HepG2 (cell line): Measurements from ENCODE around the gene TMEM80. TPM values are rescaled to one million over a fixed set of nuclear protein-coding genes. Genes with fewer than 3 reads are reported as not detected.

Source experiments
- AGO2 ChIP-seq: fragments of 200-400 bp; formaldehyde crosslinking; optimal IDR thresholded peaks from 2 replicates; pipeline ENCODE3; 2017; ENCODE audit warnings: mild to moderate bottlenecking, low read depth, low read length, moderate library complexity
- CREM ChIP-seq, 2 experiments: sonication (generic) in 1 of 2; formaldehyde crosslinking in 1 of 2; IDR thresholded peaks; 2 replicates each; pipeline versions ENCODE4 v1.4.0 to v1.6.1; 2016 to 2020; ENCODE audit warnings: antibody characterized with exemption in 1 of 2, mild to moderate bottlenecking in 1 of 2, missing genetic modification reagents in 1 of 2
- FLYWCH1 ChIP-seq: sonication (generic); formaldehyde crosslinking; IDR thresholded peaks from 2 replicates; pipeline ENCODE4 v1.8.1; 2023; ENCODE audit warnings: mild to moderate bottlenecking, missing genetic modification reagents
- HNRNPL ChIP-seq: fragments of 200-400 bp; formaldehyde crosslinking; IDR thresholded peaks from 2 replicates; pipeline ENCODE4 v1.6.1; 2017; ENCODE audit warnings: mild to moderate bottlenecking, low read depth, low read length
- HNRNPUL1 ChIP-seq: fragments of 200-400 bp; formaldehyde crosslinking; IDR thresholded peaks from 2 replicates; pipeline ENCODE4 v1.6.1; 2017; ENCODE audit warnings: low read depth, mild to moderate bottlenecking, low read length, moderate library complexity
- JUN ChIP-seq: sonication (generic); formaldehyde crosslinking; IDR thresholded peaks from 2 replicates; pipeline ENCODE4 v1.4.0; 2020; ENCODE audit warnings: mild to moderate bottlenecking, missing genetic modification reagents
- NCOA2 ChIP-seq: sonication (generic); formaldehyde crosslinking; IDR thresholded peaks from 2 replicates; pipeline ENCODE4 v1.8.0; 2022; ENCODE audit warnings: inconsistent platforms
- POLR2AphosphoS5 ChIP-seq: IDR thresholded peaks from 2 replicates; pipeline ENCODE4 v1.6.1; 2012; ENCODE audit warnings: low read depth, low read length
- POLR2G ChIP-seq: fragments of 200-400 bp; formaldehyde crosslinking; IDR thresholded peaks from 2 replicates; pipeline ENCODE4 v1.6.1; 2018; ENCODE audit warnings: mild to moderate bottlenecking, low read depth, low read length, moderate library complexity
- RBFOX2 ChIP-seq: fragments of 200-400 bp; formaldehyde crosslinking; IDR thresholded peaks from 2 replicates; pipeline ENCODE4 v1.6.1; 2017; ENCODE audit warnings: low read depth, mild to moderate bottlenecking, low read length
- TARDBP ChIP-seq: sonication (generic); formaldehyde crosslinking; IDR thresholded peaks from 2 replicates; pipeline ENCODE4 v1.8.0; 2022; ENCODE audit warnings: mild to moderate bottlenecking, missing genetic modification reagents
- WIZ ChIP-seq: sonication (generic); formaldehyde crosslinking; IDR thresholded peaks from 2 replicates; pipeline ENCODE4 v1.5.1; 2020; ENCODE audit warnings: mild to moderate bottlenecking, missing genetic modification reagents
- ZBTB38 ChIP-seq: sonication (generic); formaldehyde crosslinking; IDR thresholded peaks from 2 replicates; pipeline ENCODE4 v1.5.1; 2020; ENCODE audit warnings: mild to moderate bottlenecking, missing genetic modification reagents
- ZC3H13 ChIP-seq: sonication (generic); formaldehyde crosslinking; IDR thresholded peaks from 2 replicates; pipeline ENCODE4 v1.8.1; 2023; ENCODE audit warnings: mild to moderate bottlenecking, missing genetic modification reagents, moderate library complexity
- ZFX ChIP-seq: sonication (generic); formaldehyde crosslinking; IDR thresholded peaks from 2 replicates; pipeline ENCODE4 v1.4.0; 2020; ENCODE audit warnings: mild to moderate bottlenecking, low read depth, missing genetic modification reagents, moderate library complexity
- ZFY ChIP-seq: sonication (generic); formaldehyde crosslinking; IDR thresholded peaks from 2 replicates; pipeline ENCODE4 v1.4.0; 2020; ENCODE audit warnings: missing genetic modification reagents
- ZIK1 ChIP-seq: sonication (generic); formaldehyde crosslinking; IDR thresholded peaks from 2 replicates; pipeline ENCODE4 v1.5.0; 2020; ENCODE audit warnings: mild to moderate bottlenecking, low read depth, missing genetic modification reagents, borderline replicate concordance
- ZKSCAN5 ChIP-seq: sonication (generic); formaldehyde crosslinking; IDR thresholded peaks from 2 replicates; pipeline ENCODE4 v1.5.1; 2020; ENCODE audit warnings: mild to moderate bottlenecking, missing genetic modification reagents
- ZNF34 ChIP-seq: sonication (generic); formaldehyde crosslinking; IDR thresholded peaks from 2 replicates; pipeline ENCODE4 v1.4.0; 2020; ENCODE audit warnings: mild to moderate bottlenecking, missing genetic modification reagents, borderline replicate concordance
- ZNF354B ChIP-seq: sonication (generic); formaldehyde crosslinking; IDR thresholded peaks from 2 replicates; pipeline ENCODE4 v1.8.0; 2022; ENCODE audit warnings: mild to moderate bottlenecking, missing genetic modification reagents
- ZNF777 ChIP-seq: sonication (generic); formaldehyde crosslinking; IDR thresholded peaks from 2 replicates; pipeline ENCODE4 v1.4.0; 2020; ENCODE audit warnings: missing genetic modification reagents
- polyA plus RNA-seq, 8 experiments: library from polyadenylated mRNA; depleted of rRNA in 3 of 8; stranded (reverse) in 7 of 8; unstranded in 1 of 8; fragments of >200 nt; fragmentation: Illumina TruSeq in 4 of 8; extraction: Trizol in 4 of 8; gene quantifications; 2 replicates each; pipeline versions ENCODE4 v1.2.1 to v1.2.3, GENCODE V29; 2011 to 2016; ENCODE audit warnings: low read depth in 4 of 8, missing spikeins in 1 of 8, mixed read lengths in 1 of 8; ENCODE audit not compliant: insufficient read depth in 1 of 8
- total RNA-seq, 5 experiments: library from RNA; depleted of rRNA; stranded (reverse); fragments of >200 nt; fragmentation: Illumina TruSeq; extraction: Trizol; gene quantifications; 2 replicates each; pipeline ENCODE4 v1.2.3, GENCODE V29; 2016; ENCODE audit warnings: low read depth in 1 of 5
- TF ChIP-seq, protein P1 (sequence below): sonication (generic); formaldehyde crosslinking; IDR thresholded peaks from 2 replicates; pipeline ENCODE4 v1.4.0; 2020; ENCODE audit warnings: missing genetic modification reagents
- TF ChIP-seq, protein P2 (sequence below), 2 experiments: sonication (generic) in 1 of 2; formaldehyde crosslinking in 1 of 2; IDR thresholded peaks; 2 replicates each; pipeline versions ENCODE4 v1.4.0 to v1.6.1; 2018 to 2020; ENCODE audit warnings: missing genetic modification reagents in 2 of 2, borderline replicate concordance in 1 of 2, low read depth in 1 of 2, mild to moderate bottlenecking in 1 of 2, missing biosample characterization in 1 of 2
- TF ChIP-seq, protein P3 (sequence below): sonication (generic); formaldehyde crosslinking; IDR thresholded peaks from 2 replicates; pipeline ENCODE4 v1.4.0; 2020; ENCODE audit warnings: missing genetic modification reagents

Gene TMEM80
- total and polyA plus RNA-seq, 2 of the 13 experiments (the other 11 are each of a cell fraction or from before 2014, with no cell fraction given), result 5.6 to 17.1 TPM

- TF ChIP-seq HNRNPUL1, result 0 out of 2 replicates have a peak, but pooled peaks have one; percentile 17
- peak; percentile 89 for TF ChIP-seq RBFOX2
- 0 out of 2 replicates have a peak, but pooled peaks have one; percentile 25 for TF ChIP-seq ZIK1 (CRISPR knock-in tag)
- peak; percentile 39; the same call in 1 of the 2 replicates for TF ChIP-seq POLR2AphosphoS5
- TF ChIP-seq, protein P1, sequence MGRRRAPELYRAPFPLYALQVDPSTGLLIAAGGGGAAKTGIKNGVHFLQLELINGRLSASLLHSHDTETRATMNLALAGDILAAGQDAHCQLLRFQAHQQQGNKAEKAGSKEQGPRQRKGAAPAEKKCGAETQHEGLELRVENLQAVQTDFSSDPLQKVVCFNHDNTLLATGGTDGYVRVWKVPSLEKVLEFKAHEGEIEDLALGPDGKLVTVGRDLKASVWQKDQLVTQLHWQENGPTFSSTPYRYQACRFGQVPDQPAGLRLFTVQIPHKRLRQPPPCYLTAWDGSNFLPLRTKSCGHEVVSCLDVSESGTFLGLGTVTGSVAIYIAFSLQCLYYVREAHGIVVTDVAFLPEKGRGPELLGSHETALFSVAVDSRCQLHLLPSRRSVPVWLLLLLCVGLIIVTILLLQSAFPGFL (CRISPR knock-in tag), result no peak
- peak; percentile 47 for TF ChIP-seq NCOA2 (CRISPR knock-in tag)
- peak; percentile 99 for TF ChIP-seq HNRNPL
- TF ChIP-seq, protein P2, sequence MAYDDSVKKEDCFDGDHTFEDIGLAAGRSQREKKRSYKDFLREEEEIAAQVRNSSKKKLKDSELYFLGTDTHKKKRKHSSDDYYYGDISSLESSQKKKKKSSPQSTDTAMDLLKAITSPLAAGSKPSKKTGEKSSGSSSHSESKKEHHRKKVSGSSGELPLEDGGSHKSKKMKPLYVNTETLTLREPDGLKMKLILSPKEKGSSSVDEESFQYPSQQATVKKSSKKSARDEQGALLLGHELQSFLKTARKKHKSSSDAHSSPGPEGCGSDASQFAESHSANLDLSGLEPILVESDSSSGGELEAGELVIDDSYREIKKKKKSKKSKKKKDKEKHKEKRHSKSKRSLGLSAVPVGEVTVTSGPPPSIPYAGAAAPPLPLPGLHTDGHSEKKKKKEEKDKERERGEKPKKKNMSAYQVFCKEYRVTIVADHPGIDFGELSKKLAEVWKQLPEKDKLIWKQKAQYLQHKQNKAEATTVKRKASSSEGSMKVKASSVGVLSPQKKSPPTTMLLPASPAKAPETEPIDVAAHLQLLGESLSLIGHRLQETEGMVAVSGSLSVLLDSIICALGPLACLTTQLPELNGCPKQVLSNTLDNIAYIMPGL (CRISPR knock-in tag; IDR thresholded peaks at IDR 0.05; ENCODE audit: borderline replicate concordance in 1 of 2, low read depth in 1 of 2), result peak; percentile 89 to 94
- TF ChIP-seq CREM (IDR thresholded peaks at IDR 0.05), result 0 out of 2 replicates have a peak, but pooled peaks have one; percentile 6
- no peak for TF ChIP-seq CREM (CRISPR knock-in tag; IDR thresholded peaks at IDR 0.05)
- TF ChIP-seq ZFY (CRISPR knock-in tag), result peak; percentile 81
- peak; percentile 95 for TF ChIP-seq AGO2
- TF ChIP-seq ZBTB38 (CRISPR knock-in tag), result peak; percentile 78
- 0 out of 2 replicates have a peak, but pooled peaks have one; percentile 6 for TF ChIP-seq JUN (CRISPR knock-in tag)
- peak; percentile 30; the same call in 1 of the 2 replicates for TF ChIP-seq ZNF777 (CRISPR knock-in tag)
- TF ChIP-seq POLR2G, result peak; percentile 52
- TF ChIP-seq ZNF34 (CRISPR knock-in tag), result no peak
- peak; percentile 84 for TF ChIP-seq ZFX (CRISPR knock-in tag)
- TF ChIP-seq, protein P3, sequence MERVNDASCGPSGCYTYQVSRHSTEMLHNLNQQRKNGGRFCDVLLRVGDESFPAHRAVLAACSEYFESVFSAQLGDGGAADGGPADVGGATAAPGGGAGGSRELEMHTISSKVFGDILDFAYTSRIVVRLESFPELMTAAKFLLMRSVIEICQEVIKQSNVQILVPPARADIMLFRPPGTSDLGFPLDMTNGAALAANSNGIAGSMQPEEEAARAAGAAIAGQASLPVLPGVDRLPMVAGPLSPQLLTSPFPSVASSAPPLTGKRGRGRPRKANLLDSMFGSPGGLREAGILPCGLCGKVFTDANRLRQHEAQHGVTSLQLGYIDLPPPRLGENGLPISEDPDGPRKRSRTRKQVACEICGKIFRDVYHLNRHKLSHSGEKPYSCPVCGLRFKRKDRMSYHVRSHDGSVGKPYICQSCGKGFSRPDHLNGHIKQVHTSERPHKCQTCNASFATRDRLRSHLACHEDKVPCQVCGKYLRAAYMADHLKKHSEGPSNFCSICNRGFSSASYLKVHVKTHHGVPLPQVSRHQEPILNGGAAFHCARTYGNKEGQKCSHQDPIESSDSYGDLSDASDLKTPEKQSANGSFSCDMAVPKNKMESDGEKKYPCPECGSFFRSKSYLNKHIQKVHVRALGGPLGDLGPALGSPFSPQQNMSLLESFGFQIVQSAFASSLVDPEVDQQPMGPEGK (CRISPR knock-in tag), result peak; percentile 90
- peak; percentile 96 for TF ChIP-seq ZC3H13 (CRISPR knock-in tag)
- peak; percentile 66; the same call in 1 of the 2 replicates for TF ChIP-seq TARDBP (CRISPR knock-in tag)
- TF ChIP-seq FLYWCH1 (CRISPR knock-in tag), result peak; percentile 39; the same call in 1 of the 2 replicates
- TF ChIP-seq ZNF354B, result peak; percentile 77; the same call in 1 of the 2 replicates
- TF ChIP-seq WIZ (CRISPR knock-in tag), result 0 out of 2 replicates have a peak, but pooled peaks have one; percentile 40
- no peak; the same call in 1 of the 2 replicates for TF ChIP-seq ZKSCAN5
Observed at GRCh38 chr11:727859-728748, 32.5 kb downstream of the TMEM80 start (continued).
